SJSA1 (cell line): Measurements from ENCODE around the gene APMAP. TPM values are rescaled to one million over a fixed set of nuclear protein-coding genes. Genes with fewer than 3 reads are reported as not detected.

ENCODE experiments used
- DNase-seq, 2 experiments: peaks; one replicate each; pipeline ENCODE4 v3.0.0-alpha.2; 2015 to 2020; ENCODE audit warnings: low spot score in 2 of 2, low read depth in 1 of 2
- H3K27ac ChIP-seq: fragments of 250-450 bp; sonication (Bioruptor Pico); 2 replicates; pipeline ENCODE4 v1.5.1; 2020; ENCODE audit warnings: mild to moderate bottlenecking, moderate library complexity
- H3K27me3 ChIP-seq: fragments of 250-450 bp; sonication (Bioruptor Pico); replicated peaks from 2 replicates; pipeline ENCODE4 v1.5.1; 2020; ENCODE audit warnings: mild to moderate bottlenecking, moderate library complexity
- H3K36me3 ChIP-seq: fragments of 250-450 bp; sonication (Bioruptor Pico); 2 replicates; pipeline ENCODE4 v1.5.1; 2020; ENCODE audit warnings: mild to moderate bottlenecking
- H3K4me1 ChIP-seq: fragments of 250-450 bp; sonication (Bioruptor Pico); replicated peaks from 2 replicates; pipeline ENCODE4 v1.6.1; 2021; ENCODE audit warnings: mild to moderate bottlenecking
- H3K4me3 ChIP-seq: fragments of 250-450 bp; sonication (Bioruptor Pico); 2 replicates; pipeline ENCODE4 v1.5.1; 2020; ENCODE audit warnings: mild to moderate bottlenecking
- H3K9me3 ChIP-seq: fragments of 250-450 bp; sonication (Bioruptor Pico); replicated peaks from 2 replicates; pipeline ENCODE4 v1.5.1; 2020; ENCODE audit warnings: mild to moderate bottlenecking
- total RNA-seq: library from RNA; depleted of rRNA; stranded (reverse); fragments of >200 nt; shearing (Covaris generic); gene quantifications from 2 replicates; pipeline ENCODE4 v1.2.3, GENCODE V29; 2014

APMAP gene
- total RNA-seq, 1 experiment from 2014 or later, result 167 TPM

DNA sequence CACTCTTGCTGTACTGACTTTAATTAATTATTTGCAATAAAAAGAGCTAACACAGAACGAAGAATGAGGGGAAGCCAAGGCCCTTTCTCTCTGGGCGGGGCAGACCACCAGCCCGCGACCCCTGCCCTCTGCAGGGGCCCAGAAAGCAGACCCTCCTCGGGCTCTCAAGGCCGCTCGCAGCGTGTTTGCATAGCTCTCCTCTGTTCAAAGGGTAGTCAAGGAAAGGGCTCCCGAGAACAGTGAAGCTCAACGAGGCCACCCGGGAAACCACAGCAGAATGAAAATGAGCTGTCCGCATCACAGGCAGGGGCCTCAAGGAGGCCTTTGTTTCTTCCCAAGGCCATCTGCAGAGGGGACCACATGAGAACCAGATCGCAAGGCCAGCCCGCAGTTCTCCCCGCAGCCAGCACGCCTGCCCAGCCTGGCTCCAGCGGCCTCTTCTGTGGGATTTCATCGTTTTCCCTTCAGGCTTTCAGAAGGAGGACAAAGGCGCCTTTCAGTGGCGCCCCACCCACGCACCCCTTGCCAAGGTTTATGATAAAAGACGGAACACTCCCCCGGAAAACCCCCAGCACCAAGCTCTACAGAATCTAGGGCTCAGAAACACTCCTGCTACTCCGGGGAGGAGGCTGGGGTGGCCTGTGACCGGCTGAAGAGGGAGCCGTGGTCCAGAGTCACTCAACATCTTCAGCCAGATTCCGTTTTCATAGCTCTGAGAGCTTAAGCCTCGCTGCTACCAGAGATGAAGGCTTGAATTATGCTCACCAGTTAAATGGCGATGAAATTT is 40.1 kb upstream of the APMAP start:
- DNase-seq, result no peak
- H3K36me3 ChIP-seq, result no peaks in the 10 kb centered on the region
- no peaks in the 10 kb centered on the region for H3K9me3 ChIP-seq
- H3K27me3 ChIP-seq, result no peaks in the 10 kb centered on the region
- H3K4me3 ChIP-seq, result no peak overlapping the region
- peaks cover 1% of the 10 kb centered on the region for H3K4me1 ChIP-seq
- no peak overlapping the region for H3K27ac ChIP-seq

DNA sequence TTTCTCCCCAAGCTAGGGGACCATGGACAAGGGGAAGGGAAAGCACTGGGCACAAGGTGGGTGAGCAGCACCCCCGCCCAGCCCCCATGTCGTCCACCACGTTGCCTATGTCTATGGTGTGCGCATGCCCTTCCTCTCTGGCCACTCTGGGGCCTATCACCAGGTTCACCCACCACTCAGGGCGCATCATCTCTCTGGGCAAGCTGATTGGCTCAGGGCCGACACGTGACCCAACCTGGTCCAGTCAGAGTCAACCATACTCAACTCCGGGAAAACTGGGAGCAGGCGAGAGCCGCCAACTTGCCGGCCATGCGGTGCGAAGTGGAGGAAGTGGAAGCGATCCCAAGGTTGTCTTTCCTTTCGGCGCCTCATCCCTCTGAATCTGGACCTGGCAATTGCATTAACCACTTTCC is 39.5 kb upstream of the APMAP start:
- DNase-seq, result no peak
- Histone ChIP-seq H3K36me3 (no peaks in the 10 kb centered on the region), H3K27me3 (no peaks in the 10 kb centered on the region), H3K27ac (no peak overlapping the region), H3K4me1 (no peaks in the 10 kb centered on the region), H3K4me3 (no peak overlapping the region), H3K9me3 (no peaks in the 10 kb centered on the region)

DNA sequence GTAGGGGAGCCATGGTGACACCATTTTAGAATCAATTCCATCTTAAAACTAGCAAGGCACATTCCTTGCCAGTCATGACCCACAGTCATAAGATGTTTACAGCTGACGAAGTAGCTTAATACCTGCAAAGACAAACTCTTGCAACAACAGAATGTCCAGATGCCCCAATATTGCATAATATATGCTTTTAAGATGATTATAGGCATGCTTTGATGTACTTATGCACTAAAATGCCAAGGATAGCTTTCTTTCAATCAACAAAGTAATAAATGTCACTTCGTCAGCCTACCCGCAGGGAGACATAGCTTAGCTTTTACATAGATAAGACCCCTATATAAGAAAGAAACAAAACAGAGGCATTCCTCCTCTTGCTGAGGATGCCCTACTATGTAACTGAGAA is 38.7 kb upstream of the APMAP start:
- no peak for DNase-seq
- Histone ChIP-seq H3K4me1 (no peaks in the 10 kb centered on the region), H3K9me3 (no peaks in the 10 kb centered on the region), H3K36me3 (no peaks in the 10 kb centered on the region), H3K27me3 (no peaks in the 10 kb centered on the region), H3K4me3 (no peak overlapping the region), H3K27ac (no peak overlapping the region)

DNA sequence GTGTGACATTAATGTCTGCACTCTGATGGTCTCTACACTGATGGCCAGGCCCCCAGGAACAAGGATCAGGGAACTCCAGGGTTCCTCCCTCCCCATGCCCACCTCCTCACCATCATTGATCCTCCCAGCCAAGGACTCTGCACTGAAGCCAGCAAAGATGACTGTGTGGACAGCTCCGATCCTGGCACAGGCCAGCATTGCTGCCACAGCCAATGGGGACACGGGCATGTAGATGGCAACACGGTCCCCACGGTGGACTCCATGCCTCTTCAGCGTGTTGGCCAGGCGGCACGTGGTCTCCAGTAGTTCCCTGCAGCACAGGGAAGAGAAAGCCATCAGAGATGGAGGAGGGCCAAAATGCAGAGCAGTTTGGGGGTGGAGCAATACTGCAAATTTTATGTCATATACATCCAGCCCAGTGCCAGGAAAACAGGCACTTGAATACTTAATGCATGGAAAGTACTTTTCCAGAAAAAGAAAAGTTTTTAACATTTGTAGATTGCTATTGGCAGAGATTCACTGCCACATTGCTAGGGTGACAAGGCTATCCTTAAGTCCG is 38.2 kb upstream of the APMAP start:
- H3K36me3 ChIP-seq, result no peaks in the 10 kb centered on the region
- DNase-seq, result no peak
- no peaks in the 10 kb centered on the region for H3K4me1 ChIP-seq
- no peaks in the 10 kb centered on the region for H3K9me3 ChIP-seq
- no peaks in the 10 kb centered on the region for H3K27me3 ChIP-seq
- H3K4me3 ChIP-seq, result no peak overlapping the region
- H3K27ac ChIP-seq, result no peak overlapping the region

DNA sequence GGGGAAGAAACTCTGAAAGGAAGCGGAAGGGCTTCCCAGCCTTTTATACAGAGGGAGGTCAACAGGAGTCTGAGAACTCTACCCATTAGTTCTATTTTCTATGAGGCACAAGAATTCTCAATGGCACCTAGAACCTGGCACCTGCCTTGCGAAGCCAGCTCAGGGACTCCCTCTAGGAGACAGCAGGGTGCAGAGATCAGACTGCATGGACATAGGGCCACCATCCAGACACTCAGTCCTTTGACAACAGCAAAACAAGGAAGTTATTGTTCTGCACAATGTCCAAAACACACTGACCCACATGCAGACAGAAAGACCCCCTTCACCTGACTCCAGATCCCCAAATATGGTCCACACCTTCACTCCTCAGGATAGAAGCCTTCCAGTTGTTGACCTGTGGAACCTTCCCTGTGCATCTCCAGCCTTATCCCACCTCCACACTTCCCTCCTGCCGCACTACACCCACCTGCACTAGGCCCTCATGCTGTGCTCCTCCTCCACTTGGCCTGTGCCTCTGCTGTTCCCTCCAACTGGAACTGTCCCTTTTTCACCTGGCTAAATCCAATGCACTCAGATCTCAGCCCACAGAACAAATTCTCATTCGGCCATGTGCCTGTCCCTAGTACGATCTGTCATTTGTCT is 37.6 kb upstream of the APMAP start:
- no peak overlapping the region for H3K27ac ChIP-seq
- H3K4me3 ChIP-seq, result no peak overlapping the region
- H3K36me3 ChIP-seq, result no peaks in the 10 kb centered on the region
- no peak for DNase-seq
- no peaks in the 10 kb centered on the region for H3K27me3 ChIP-seq
- H3K4me1 ChIP-seq, result no peaks in the 10 kb centered on the region
- no peaks in the 10 kb centered on the region for H3K9me3 ChIP-seq

DNA sequence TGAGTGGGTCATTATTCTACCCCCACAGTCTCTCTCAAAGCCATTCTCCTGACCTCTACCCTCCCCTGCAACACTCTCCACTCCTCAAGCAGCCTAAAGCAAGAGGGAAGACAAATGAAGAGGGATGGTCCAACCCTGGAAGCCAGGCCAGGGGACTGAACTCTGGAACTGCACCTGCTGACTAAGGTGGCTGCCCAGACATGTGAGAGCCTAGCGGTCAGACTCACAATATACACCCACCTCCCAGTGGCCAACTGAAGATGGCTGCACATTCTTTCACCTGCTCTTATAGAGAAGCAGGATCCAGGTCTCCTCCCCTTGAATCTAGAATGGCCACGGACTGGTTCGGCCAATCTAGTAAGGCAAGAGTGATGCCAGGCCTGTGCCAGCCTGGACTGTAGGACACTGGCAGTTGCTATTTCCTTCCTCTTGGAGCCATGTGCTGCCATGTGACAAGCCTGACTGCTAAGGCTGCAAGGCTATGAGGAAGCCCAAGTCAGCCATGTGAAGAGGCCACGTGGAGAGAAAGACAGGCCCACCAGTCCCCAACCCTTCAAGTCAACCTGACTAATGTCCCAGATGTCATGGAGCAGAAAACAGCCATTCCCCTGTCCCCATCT is 33.5 kb upstream of the APMAP start:
- no peaks in the 10 kb centered on the region for H3K27me3 ChIP-seq
- no peak overlapping the region for H3K4me3 ChIP-seq
- no peaks in the 10 kb centered on the region for H3K36me3 ChIP-seq
- DNase-seq, result peak in 1 of 2 experiments; percentile 25
- no peaks in the 10 kb centered on the region for H3K9me3 ChIP-seq
- H3K4me1 ChIP-seq, result no peaks in the 10 kb centered on the region
- H3K27ac ChIP-seq, result no peak overlapping the region

DNA sequence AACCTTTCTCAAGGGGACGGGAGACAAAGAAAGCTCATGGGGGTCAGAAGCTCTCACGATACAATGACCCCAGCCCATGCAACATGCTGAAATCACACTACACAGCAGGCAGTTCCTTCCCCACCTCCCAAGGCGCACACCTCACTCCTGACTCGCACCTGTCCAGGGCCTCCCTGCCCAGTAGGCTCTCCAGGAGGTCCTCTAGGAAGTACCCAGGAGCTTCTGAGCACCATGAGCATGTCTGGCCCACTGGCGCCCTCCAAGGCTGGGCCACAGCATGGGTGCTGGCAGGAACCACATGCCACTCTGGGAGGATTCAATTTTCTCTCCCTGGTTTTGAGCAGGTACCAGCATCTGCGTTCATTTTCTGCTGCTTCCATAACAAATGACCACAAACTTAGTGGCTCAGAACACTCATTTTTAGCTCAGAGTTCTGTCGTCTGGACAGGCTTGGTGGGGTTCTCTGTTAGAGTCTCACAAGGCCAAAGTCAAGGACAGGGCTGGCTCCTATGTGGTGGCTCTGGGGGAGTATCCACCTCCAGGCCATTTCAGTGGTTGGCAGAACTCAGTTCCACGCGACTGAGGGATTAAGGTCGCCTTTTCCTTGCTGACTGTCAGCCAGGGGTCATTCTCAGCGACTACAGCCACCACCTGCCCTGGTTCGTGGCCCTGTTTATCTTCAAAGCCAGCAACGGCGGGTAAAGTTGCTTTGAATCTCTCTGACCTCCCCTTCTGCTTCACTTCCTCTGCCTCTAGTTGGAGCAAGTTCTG is 32.7 kb upstream of the APMAP start:
- Histone ChIP-seq H3K4me1 (no peaks in the 10 kb centered on the region), H3K36me3 (no peaks in the 10 kb centered on the region), H3K27ac (no peak overlapping the region), H3K27me3 (no peaks in the 10 kb centered on the region), H3K4me3 (no peak overlapping the region), H3K9me3 (no peaks in the 10 kb centered on the region)
- peak in 1 of 2 experiments; percentile 28 for DNase-seq

DNA sequence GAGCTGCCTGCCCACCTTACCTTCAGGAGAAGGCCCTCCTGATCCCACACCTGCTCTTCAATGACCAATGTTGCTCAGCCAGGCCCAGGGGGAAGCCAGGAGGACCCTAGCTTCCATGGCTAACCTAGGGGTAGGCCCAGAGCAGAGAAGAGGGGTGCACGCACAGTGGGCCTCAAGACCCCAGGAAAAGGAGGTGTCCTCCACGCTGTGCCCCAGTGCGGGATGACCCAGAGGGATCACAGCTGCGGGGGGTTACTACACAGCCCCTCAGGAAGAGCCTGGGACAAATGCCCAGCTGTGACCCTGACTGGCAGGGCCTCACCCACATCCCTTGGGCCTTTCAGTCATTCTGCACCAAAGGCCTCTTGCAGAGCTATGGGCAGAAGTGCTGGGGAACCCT is 31.6 kb upstream of the APMAP start:
- Histone ChIP-seq H3K36me3 (no peaks in the 10 kb centered on the region), H3K9me3 (no peaks in the 10 kb centered on the region), H3K27ac (no peak overlapping the region), H3K4me3 (no peak overlapping the region), H3K4me1 (no peaks in the 10 kb centered on the region), H3K27me3 (no peaks in the 10 kb centered on the region)
- DNase-seq, result peak in 1 of 2 experiments; percentile 30

DNA sequence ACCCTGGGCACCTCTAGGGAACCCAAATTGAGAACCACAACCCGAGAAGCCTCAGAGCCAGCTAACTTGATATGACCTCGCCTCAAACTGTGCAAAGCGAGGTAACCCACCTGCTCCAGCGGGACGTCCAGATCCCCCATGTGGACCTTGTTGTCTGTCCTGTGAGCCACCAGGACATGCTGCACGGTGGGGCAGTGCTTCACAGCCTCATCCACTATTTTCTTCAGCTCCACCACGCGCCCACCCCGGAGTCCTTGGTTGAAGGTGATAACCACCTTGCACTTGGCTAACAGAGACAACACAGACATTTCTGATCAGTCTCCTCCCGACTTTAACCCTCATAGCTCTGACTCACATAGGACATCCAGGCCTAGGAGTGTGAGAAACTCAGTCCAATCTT is 30.8 kb upstream of the APMAP start:
- H3K9me3 ChIP-seq, result no peaks in the 10 kb centered on the region
- H3K36me3 ChIP-seq, result no peaks in the 10 kb centered on the region
- no peaks in the 10 kb centered on the region for H3K4me1 ChIP-seq
- no peaks in the 10 kb centered on the region for H3K27me3 ChIP-seq
- no peak overlapping the region for H3K4me3 ChIP-seq
- no peak overlapping the region for H3K27ac ChIP-seq
- DNase-seq, result peak in 1 of 2 experiments; percentile 34

DNA sequence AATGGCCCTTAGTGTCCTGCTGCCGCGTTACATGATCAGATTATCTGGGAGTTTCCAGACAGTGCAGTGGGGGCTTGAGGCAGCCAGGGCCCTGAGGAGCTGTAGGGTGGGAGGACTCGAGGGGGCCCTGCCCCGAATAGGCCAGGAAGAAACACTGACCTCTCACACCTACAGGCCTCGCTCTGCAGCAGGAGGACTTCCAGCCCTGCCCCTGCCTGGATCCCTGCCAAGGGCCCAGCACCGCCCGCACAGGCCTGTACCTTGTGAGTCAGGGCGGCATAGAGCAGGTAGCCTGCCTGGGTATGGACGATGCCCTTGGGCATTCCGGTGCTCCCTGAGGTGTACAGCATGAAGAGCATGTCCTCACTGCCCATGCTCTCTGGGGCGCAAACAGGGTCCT is 30.1 kb upstream of the APMAP start:
- no peak overlapping the region for H3K4me3 ChIP-seq
- peak in 1 of 2 experiments; percentile 36 for DNase-seq
- no peaks in the 10 kb centered on the region for H3K36me3 ChIP-seq
- no peaks in the 10 kb centered on the region for H3K27me3 ChIP-seq
- no peaks in the 10 kb centered on the region for H3K9me3 ChIP-seq
- no peak overlapping the region for H3K27ac ChIP-seq
- H3K4me1 ChIP-seq, result no peaks in the 10 kb centered on the region

DNA sequence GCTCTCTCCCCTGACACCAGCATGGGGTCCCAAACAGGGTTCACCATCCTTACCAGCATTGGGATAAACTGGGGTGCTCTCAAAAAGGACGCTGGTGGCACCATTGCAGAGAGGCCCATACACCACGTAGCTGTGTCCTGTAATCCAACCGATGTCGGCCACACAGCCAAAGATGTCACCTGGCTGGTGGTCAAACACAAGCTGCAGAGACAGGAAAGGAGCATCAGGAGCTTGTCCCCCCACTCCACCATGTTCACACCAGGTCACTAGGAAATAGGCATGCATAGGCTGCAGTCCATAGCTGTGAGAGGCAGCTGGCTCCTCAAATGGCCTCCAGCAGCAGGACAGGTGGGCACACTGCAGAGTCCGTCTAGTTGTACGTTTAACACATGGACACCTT is 28.8 kb upstream of the APMAP start:
- Histone ChIP-seq H3K4me3 (no peak overlapping the region), H3K4me1 (no peaks in the 10 kb centered on the region), H3K27me3 (no peaks in the 10 kb centered on the region), H3K36me3 (no peaks in the 10 kb centered on the region), H3K9me3 (no peaks in the 10 kb centered on the region), H3K27ac (no peak overlapping the region)
- DNase-seq, result no peak

DNA sequence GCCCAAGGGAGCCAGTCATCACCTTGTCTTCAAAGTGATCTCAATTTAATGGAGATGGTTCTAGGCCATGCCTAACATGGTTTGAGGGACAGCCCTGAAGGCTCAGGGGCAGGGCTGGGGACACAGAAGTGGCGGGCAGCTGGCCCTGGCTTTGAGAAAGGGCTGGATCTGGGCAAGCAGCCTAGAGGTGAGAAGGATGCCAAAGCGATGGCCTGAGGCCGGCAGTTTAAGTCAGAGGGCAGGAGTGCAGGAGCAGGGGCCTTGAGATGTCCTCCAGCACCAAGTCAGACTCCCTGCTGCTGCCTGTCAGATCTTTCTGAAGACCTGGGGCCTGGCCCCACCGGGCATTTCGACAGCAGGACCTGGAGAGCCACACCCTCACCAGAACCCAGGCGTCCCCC is 28.4 kb upstream of the APMAP start:
- H3K36me3 ChIP-seq, result no peaks in the 10 kb centered on the region
- no peaks in the 10 kb centered on the region for H3K27me3 ChIP-seq
- no peak overlapping the region for H3K27ac ChIP-seq
- no peaks in the 10 kb centered on the region for H3K4me1 ChIP-seq
- DNase-seq, result peak in 1 of 2 experiments; percentile 38
- H3K4me3 ChIP-seq, result no peak overlapping the region
- no peaks in the 10 kb centered on the region for H3K9me3 ChIP-seq

DNA sequence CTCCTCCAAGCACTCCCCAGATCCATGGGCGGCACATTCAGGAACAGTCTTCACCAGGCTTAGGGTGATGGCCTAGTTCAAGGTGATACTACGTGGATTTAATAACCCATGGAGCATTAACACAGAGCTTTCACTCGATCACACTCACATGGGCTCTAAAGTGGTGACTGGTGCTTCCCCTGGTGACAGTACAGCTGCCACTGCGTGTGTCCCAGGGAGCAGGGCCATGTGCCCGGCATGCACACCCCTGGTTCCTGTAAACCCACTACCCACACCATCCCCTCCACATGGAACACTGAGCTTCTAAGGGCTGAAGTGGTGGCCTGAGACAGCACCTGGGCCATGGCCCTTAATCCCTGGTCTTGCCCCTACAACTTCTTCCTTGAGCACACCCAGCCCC is 27.8 kb upstream of the APMAP start:
- no peaks in the 10 kb centered on the region for H3K27me3 ChIP-seq
- no peaks in the 10 kb centered on the region for H3K9me3 ChIP-seq
- no peak overlapping the region for H3K27ac ChIP-seq
- no peak overlapping the region for H3K4me3 ChIP-seq
- no peaks in the 10 kb centered on the region for H3K4me1 ChIP-seq
- H3K36me3 ChIP-seq, result no peaks in the 10 kb centered on the region
- peak in 1 of 2 experiments; percentile 32 for DNase-seq
